H1 (cell line): ENCODE measurements around the gene ARCN1. TPM values are rescaled to one million over a fixed set of nuclear protein-coding genes. Genes with fewer than 3 reads are reported as not detected.

ENCODE experiments used
- CBX5 ChIP-seq: fragments of 300-800, 300-1000 bp; sonication (generic); IDR thresholded peaks from 2 replicates; pipeline ENCODE4 v1.7.1; 2016; ENCODE audit warnings: antibody characterized with exemption, low read length, low read depth
- CREB1 ChIP-seq: IDR thresholded peaks from 2 replicates; pipeline ENCODE4 v1.6.1; 2012; ENCODE audit warnings: inconsistent platforms
- GTF2F1 ChIP-seq: IDR thresholded peaks from 2 replicates; pipeline ENCODE4 v1.6.1; 2012; ENCODE audit warnings: low read depth, low read length, improper control_type of control experiment, borderline replicate concordance
- RBBP5 ChIP-seq: IDR thresholded peaks from 2 replicates; pipeline ENCODE4 v1.7.1; 2012; ENCODE audit warnings: low read depth, mild to moderate bottlenecking, inconsistent platforms, low read length, moderate library complexity, borderline replicate concordance
- microRNA-seq, 2 experiments: library from miRNA; unstranded; fragments of <30 nt; microRNA quantifications; one replicate each; pipeline versions ENCODE4 to v1.2.0, GENCODE V29; 2016 to 2020; ENCODE audit warnings: borderline microRNAs expressed in 2 of 2, borderline number of aligned reads in 2 of 2, borderline replicate concordance in 1 of 2
- polyA plus RNA-seq, 7 experiments: library from polyadenylated mRNA; depleted of rRNA in 3 of 7; stranded (reverse) in 5 of 7; unstranded in 2 of 7; fragments of >200 nt in 5 of 7; fragments of 200-250 nt in 2 of 7; gene quantifications; 1 replicate in 5 of 7; 2 replicates in 1 of 7; 4 replicates in 1 of 7; pipeline versions ENCODE4 v1.2.1 to v1.2.3, GENCODE V29; 2011 to 2013; ENCODE audit warnings: missing spikeins in 2 of 7, mixed read lengths in 2 of 7
- small RNA-seq: library from polyadenylated mRNA; stranded (forward); fragments of <200 nt; extraction: miRNeasy Mini kit (QIAGEN cat#:217004); gene quantifications from one replicate; pipeline ENCODE3, GENCODE V24; 2013; ENCODE audit not compliant: insufficient read depth
- total RNA-seq: library from RNA; stranded (reverse); fragmentation: NEBNext Ultra II Directional; extraction: Animal tissue kit (Norgen Biotek cat#: 25700); gene quantifications from 2 replicates; pipeline ENCODE4 v1.2.1, GENCODE V29; 2021

The ARCN1 gene
- total and polyA plus RNA-seq, 2 of the 8 experiments (the other 6 are each of a cell fraction or from before 2014, with no cell fraction given), result 132 to 146 TPM

GRCh38 chr11:118651820-118652219, 79.6 kb downstream of the ARCN1 start (continued):
- TF ChIP-seq GTF2F1, result no peak
- TF ChIP-seq CBX5, result no peak
- TF ChIP-seq CREB1, result no peak
- no peak for TF ChIP-seq RBBP5

Small RNA genes lying within 50 kb of the gene (microRNA-seq; reads per million reads assigned to microRNA genes)
- gene MIR6716, result 0 reads per million in 2 experiments

Small RNA genes lying within 50 kb of the gene (small RNA-seq; reads per million reads assigned to genes)
- gene RNU6-1157P, result not detected

Other genes starting within 250 kb of the ARCN1 start
- gene CD3D, start 229.7 kb upstream of the ARCN1 start, total RNA-seq, result not detected in 2 replicates
- gene CD3D, start 229.7 kb upstream of the ARCN1 start, polyA plus RNA-seq (2011; rRNA removed), result not detected in 2 replicates
- gene CD3G, start 228.1 kb upstream of the ARCN1 start, total RNA-seq, result not detected in 2 replicates
- 0.02 TPM in 1 of 2 replicates, not detected in the other for gene CD3G, start 228.1 kb upstream of the ARCN1 start, polyA plus RNA-seq (2011; rRNA removed)
- gene UBE4A, start 212.8 kb upstream of the ARCN1 start, total RNA-seq, result 33.5 and 34.5 TPM in 2 replicates
- 7.9 and 11.3 TPM in 2 replicates for gene UBE4A, start 212.8 kb upstream of the ARCN1 start, polyA plus RNA-seq (2011; rRNA removed)
- gene ATP5MG, start 170.8 kb upstream of the ARCN1 start, total RNA-seq, result 237 and 251 TPM in 2 replicates
- gene ATP5MG, start 170.8 kb upstream of the ARCN1 start, polyA plus RNA-seq (2011; rRNA removed), result 322 and 464 TPM in 2 replicates
- gene KMT2A, start 135.9 kb upstream of the ARCN1 start, total RNA-seq, result 59.1 and 62.1 TPM in 2 replicates
- gene KMT2A, start 135.9 kb upstream of the ARCN1 start, polyA plus RNA-seq (2011; rRNA removed), result 32.0 and 35.9 TPM in 2 replicates
- gene TTC36, start 44.9 kb upstream of the ARCN1 start, total RNA-seq, result not detected in 2 replicates
- 0.14 TPM in 1 of 2 replicates, not detected in the other for gene TTC36, start 44.9 kb upstream of the ARCN1 start, polyA plus RNA-seq (2011; rRNA removed)
- 13.7 and 18.3 TPM in 2 replicates for gene TMEM25, start 41.2 kb upstream of the ARCN1 start, total RNA-seq
- 26.8 and 37.0 TPM in 2 replicates for gene TMEM25, start 41.2 kb upstream of the ARCN1 start, polyA plus RNA-seq (2011; rRNA removed)
- gene IFT46, start 6.5 kb upstream of the ARCN1 start, total RNA-seq, result 11.2 and 11.5 TPM in 2 replicates
- gene IFT46, start 6.5 kb upstream of the ARCN1 start, polyA plus RNA-seq (2011; rRNA removed), result 10.3 and 12.3 TPM in 2 replicates
- gene PHLDB1, start 35.2 kb downstream of the ARCN1 start, total RNA-seq, result 74.8 and 74.9 TPM in 2 replicates
- gene PHLDB1, start 35.2 kb downstream of the ARCN1 start, polyA plus RNA-seq (2011; rRNA removed), result 53.9 and 70.6 TPM in 2 replicates
- not detected in 2 replicates for gene TREH, start 107.2 kb downstream of the ARCN1 start, total RNA-seq
- 0.03 TPM in 1 of 2 replicates, not detected in the other for gene TREH, start 107.2 kb downstream of the ARCN1 start, polyA plus RNA-seq (2011; rRNA removed)
- 174 and 181 TPM in 2 replicates for gene DDX6, start 218.8 kb downstream of the ARCN1 start, total RNA-seq
- gene DDX6, start 218.8 kb downstream of the ARCN1 start, polyA plus RNA-seq (2011; rRNA removed), result 15.4 and 29.8 TPM in 2 replicates